Pons (tissue), 1 donor: ENCODE data around the gene TBCCD1.
"Not testable (repeated sequence)": the region's sequence is repeated elsewhere in the genome, so short reads cannot be mapped to it uniquely, and the experiment has no call there.

Experiments used
- DNase-seq: peaks from one replicate; pipeline ENCODE4 v3.0.0-alpha.2; 2016; ENCODE audit warnings: low spot score

The TBCCD1 gene

GRCh38 chr3:186520431-186520830, 46.7 kb downstream of the TBCCD1 start:
- DNase-seq: no peak

- no peak for DNase-seq
These were observed 48.0 kb downstream of the TBCCD1 start for GRCh38 chr3:186519021-186519658.

- no peak for DNase-seq
These were observed 49.9 kb downstream of the TBCCD1 start for GRCh38 chr3:186517218-186517617.

GRCh38 chr3:186516646-186517045, 50.5 kb downstream of the TBCCD1 start:
- no peak for DNase-seq

DNA sequence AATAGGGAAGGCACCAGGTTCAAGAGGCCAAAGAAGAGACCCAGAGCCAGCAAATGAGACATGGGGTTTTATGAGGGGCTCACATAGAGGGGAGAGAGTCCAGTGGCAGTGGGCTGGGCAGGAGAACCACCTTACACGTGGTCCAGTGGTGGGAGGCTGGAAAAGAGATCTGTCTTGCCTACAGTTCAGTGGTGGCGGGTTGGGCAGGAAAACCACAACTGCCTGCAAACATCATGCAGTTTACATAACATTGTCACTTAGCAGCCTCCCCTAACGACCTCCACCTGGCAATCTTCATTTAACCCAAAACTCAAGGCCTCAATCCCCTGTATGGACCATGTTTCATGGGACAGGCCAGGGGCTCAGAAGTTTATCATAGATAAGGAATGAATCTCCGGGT, 52.0 kb downstream of the TBCCD1 start:
- no peak for DNase-seq

DNA sequence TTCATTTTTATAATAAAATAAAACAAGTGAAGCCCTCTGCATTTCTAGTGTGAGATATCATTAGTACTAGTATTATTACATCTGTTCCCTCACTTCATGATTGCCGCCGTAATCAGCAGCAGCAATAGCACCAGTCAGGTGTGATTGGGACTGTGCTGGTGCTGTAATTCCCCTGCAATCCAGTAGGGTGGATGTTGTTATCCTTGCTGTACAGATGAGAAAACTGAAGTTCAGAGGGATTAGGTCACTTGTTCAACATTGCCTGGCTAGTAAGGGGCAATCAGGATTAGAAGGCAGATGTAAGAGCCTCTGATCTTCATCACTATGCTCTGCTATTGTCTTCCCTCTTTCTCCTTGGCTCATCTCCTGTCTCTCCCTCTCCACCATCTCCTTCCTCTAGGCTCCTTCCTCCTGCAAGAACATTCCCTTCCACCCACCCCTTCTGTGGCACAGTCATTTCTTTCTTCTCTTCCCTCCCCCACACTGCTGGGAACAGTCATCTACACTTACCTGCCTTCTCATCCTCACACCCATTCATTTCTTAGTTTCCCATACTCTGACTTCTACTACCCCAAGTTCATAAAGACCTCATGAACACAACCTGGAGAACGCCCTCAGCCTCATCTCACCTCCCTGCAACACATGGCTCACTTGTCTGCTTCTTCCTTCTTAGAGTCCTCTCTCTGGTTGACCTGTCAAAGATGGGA, 52.7 kb downstream of the TBCCD1 start:
- DNase-seq: no peak

- DNase-seq: no peak
These were observed 53.8 kb downstream of the TBCCD1 start for GRCh38 chr3:186513386-186513785.

GRCh38 chr3:186512570-186513302, 54.4 kb downstream of the TBCCD1 start:
- no peak for DNase-seq

- DNase-seq: no peak
These were observed 55.4 kb downstream of the TBCCD1 start for GRCh38 chr3:186511702-186512101.

DNA sequence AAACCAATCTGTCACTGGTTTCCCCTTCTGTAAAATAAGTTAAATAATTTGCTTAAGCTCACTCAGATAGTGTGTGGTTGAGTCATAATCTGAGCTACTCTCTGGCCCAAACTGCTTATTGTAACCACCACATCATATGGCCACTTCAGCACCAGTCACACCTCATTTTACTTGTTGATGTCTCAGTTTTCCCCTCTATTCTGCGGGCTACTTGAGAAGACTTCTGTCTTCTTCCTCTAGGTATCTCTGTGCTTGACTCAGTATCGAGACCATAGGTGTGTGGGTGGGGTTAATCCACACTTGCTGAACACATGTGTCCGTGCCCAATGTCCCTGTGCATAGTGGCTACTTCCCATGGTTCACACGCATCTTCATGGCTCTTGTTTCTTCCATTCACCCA, 55.9 kb downstream of the TBCCD1 start:
- no peak for DNase-seq

DNA sequence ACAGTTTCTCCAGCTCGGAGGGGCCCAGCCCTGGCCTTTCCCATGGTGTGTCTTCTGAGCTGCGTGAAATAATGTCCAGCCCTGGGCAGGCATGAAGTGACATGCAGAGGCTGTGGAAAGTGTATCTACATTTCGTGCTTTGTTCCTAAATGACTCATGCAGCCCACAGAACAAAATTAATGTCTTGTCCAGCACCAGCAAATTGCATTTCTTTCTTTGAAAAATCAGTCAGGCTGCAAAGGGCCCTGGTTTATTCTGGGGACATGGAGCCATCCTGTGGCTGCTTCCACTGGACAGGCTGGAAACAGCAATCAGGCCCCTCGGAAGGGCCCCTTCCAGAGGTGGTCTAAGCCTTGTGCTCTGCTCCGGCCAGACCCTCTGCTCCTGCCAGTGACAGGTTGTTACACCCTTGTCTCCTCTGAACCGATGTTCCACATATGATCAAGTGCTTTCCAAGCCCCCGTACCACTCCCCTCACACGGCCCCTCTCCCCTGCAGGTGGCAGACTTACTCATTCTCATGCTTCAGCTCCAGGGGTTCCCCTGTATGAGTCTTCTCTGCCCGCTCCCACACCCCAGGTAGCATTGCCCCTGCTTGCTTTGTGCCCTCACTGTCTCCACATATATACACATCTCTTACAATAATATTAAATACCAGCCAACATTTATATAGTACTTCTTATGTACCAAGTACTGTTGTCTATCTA, 56.6 kb downstream of the TBCCD1 start:
- DNase-seq: no peak

DNA sequence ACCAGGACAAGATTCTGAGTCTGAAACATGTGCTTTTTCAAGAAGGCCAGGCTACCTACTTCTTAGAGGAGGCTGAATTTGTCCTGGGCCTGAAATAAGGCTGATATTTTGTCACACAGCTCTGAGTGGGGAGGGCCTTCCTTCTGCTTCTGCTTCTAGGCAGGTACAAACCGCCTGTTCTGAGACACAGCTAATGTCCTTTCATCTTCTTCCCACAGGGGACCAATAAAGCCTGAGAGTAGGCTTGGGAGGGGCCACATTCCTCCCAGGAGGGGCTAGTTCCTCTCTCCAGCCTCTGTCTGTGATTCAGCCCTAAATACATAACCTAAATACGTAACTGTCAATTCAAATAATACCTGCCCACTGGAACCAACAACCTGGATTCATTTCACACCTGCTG, 57.7 kb downstream of the TBCCD1 start:
- DNase-seq: no peak

GRCh38 chr3:186506857-186507256, 60.3 kb downstream of the TBCCD1 start:
- DNase-seq: no peak

DNA sequence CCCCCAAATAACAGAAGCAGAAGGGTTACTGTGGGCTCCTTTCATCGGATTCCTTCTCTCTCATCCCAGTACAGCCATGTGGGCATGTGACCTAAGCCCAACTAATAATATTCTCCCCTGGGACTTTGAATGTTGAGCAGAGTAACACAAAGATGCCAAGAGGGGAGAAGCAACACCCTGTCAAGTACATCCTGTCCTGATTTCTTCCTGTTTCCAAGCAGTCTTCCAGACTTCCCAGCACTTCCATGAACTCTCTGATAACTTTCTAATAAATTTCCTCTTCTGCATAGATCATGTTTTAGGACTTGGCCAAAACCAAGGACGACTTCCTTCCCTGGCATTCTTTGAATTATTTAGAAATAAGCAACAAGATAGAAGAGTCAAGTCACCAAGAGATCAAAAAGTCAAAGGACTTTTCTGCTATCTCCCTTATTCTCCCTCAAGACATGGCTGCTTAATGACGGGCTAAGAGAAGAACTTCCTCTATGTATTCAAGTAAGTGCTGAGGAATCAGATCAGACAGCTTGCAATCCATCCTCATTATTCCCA, 60.9 kb downstream of the TBCCD1 start:
- DNase-seq: no peak

- no peak for DNase-seq
These were observed 64.0 kb downstream of the TBCCD1 start for GRCh38 chr3:186502966-186503712.

- DNase-seq: no peak
These were observed 64.8 kb downstream of the TBCCD1 start for GRCh38 chr3:186502138-186502948.

DNA sequence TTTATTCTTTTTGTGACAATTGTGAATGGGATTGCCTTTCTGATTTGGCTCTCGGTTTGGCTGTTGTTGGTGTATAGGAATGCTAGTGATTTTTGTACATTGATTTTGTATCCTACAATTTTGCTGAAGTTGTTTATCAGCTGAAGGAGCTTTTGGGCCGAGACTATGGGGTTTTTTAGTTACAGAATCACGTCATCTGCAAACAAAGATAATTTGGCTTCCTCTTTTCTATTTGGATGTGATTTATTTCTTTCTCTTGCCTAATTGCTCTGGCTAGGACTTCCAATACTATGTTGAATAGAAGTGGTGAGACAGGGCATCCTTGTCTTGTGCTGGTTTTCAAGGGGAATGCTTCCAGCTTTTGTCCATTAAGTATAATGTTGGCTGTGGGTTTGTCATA, 67.2 kb downstream of the TBCCD1 start:
- DNase-seq: not testable (repeated sequence)

- DNase-seq: not testable (repeated sequence)
These were observed 69.1 kb downstream of the TBCCD1 start for GRCh38 chr3:186498022-186498421.

DNA sequence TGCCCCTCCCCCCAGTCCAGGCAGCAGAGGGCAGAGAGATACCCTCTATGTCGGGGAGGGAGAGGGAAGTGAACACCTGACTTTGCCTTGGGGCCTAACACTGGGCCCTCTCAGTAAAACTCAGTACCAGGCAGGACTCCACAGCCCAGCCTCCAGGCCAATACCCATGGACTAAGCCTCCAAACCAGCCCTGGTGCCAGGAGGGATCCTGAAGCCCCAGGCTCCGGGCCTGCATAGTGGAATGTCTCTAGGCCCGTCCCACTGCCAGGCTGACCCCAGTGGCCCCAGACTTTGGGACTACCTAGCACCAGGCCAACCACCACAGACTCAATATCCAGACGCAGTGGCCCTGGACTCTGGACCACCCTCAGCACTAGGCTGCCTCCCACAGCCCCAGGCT, 69.5 kb downstream of the TBCCD1 start:
- no peak for DNase-seq

DNA sequence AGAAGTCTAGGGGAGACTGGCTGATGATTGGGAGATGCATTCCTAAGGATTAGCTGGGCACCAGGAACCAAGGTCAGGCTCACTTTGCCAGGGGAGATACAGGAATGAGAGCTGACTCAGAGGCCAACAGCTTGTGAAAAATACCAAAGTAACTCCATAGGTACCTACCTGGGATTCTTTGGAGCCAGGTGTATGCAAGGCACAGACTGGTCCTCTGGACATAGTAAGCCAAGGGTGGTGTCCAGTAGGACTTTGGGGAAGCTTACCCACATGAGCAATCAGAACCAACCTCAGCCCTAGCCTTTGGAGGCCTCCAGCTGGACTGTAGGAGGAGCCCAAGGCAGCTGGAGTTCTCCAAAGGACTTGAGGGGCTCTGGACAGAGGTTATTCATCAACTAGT, 70.5 kb downstream of the TBCCD1 start:
- no peak for DNase-seq
